ENCODE data around the gene LAMTOR4.
"Not testable (repeated sequence)": the region's sequence is repeated elsewhere in the genome, so short reads cannot be mapped to it uniquely, and the experiment has no call there.

The LAMTOR4 gene

DNA sequence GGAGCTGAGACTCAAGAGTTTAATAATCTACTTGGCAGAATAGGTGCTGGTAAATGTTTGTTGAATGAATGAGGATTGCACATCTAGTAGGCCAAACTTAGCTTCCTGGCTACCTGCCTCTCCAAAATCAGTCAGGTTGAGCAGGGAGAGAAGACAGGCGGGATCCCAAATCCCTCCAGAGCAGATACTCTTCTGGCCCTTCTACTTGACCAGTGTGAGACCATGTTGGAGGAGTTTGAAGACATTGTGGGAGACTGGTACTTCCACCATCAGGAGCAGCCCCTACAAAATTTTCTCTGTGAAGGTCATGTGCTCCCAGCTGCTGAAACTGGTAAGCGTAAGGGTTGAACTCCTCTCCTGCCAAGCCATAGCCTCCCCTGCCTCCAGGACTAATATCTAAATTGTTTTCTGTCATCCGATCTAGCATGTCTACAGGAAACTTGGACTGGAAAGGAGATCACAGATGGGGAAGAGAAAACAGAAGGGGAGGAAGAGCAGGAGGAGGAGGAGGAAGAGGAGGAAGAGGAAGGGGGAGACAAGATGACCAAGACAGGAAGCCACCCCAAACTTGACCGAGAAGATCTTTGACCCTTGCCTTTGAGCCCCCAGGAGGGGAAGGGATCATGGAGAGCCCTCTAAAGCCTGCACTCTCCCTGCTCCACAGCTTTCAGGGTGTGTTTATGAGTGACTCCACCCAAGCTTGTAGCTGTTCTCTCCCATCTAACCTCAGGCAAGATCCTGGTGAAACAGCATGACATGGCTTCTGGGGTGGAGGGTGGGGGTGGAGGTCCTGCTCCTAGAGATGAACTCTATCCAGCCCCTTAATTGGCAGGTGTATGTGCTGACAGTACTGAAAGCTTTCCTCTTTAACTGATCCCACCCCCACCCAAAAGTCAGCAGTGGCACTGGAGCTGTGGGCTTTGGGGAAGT is 24.2 kb upstream of the LAMTOR4 start:
- DNase-seq, result no peak

GRCh38 chr7:100126239-100126930 is 22.3 kb upstream of the LAMTOR4 start:
- DNase-seq, result no peak

- peak; percentile 93 to 94 for DNase-seq
These were observed 21.5 kb upstream of the LAMTOR4 start, which contains the start of gene MBLAC1 for GRCh38 chr7:100126931-100127865. TSS of gene MBLAC1 (plus strand) at chr7:100126967. CDS start at chr7:100127396, 429 bp downstream.

DNA sequence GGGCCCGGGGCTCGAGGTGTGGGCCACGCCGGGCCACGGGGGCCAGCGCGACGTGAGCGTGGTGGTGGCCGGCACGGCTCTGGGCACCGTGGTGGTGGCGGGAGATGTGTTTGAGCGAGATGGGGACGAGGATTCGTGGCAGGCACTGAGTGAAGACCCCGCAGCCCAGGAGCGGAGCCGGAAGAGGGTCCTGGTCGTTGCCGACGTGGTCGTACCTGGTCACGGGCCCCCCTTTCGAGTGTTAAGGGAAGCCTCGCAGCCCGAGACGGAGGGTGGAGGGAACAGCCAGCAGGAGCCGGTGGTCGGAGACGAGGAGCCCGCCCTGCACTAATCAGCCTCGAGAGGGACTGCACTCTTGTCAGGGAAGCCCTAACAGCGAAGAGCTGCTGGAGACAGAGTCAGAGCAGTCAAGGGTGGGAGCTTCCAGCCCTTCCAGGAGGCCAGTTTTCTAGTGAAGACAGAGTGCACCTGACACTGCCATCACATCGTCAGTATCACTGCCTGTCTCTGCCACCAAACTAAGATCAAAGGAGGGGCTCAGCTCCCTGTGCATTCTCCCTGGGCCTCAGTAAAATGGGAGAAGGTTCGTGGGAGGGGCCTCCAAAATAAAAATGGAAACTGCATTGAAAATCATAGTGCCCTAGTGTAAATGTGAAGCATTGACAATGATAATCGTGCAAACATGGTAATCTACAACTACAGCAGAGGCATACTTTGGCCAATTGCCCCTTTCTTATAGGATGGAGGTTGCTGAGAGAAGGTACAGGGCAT is 20.7 kb upstream of the LAMTOR4 start:
- DNase-seq, result no peak

DNA sequence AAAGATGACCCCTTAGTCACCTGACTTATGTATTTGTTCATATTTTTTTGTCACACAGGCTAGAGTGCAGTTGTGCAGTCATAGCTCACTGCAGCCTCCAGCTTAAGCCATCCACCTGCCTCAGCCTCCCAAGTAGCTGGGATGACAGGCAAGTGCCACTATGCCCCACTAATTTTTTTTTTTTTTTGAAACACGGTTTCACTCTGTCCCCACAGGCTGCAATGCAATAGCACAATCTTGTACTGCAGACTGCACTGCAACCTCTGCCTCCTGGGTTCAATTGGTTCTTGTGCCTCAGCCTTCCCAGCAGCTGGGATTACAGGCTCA is 20.1 kb upstream of the LAMTOR4 start:
- DNase-seq, result no peak

GRCh38 chr7:100130220-100130607 is 18.5 kb upstream of the LAMTOR4 start:
- not testable (repeated sequence) for DNase-seq

DNA sequence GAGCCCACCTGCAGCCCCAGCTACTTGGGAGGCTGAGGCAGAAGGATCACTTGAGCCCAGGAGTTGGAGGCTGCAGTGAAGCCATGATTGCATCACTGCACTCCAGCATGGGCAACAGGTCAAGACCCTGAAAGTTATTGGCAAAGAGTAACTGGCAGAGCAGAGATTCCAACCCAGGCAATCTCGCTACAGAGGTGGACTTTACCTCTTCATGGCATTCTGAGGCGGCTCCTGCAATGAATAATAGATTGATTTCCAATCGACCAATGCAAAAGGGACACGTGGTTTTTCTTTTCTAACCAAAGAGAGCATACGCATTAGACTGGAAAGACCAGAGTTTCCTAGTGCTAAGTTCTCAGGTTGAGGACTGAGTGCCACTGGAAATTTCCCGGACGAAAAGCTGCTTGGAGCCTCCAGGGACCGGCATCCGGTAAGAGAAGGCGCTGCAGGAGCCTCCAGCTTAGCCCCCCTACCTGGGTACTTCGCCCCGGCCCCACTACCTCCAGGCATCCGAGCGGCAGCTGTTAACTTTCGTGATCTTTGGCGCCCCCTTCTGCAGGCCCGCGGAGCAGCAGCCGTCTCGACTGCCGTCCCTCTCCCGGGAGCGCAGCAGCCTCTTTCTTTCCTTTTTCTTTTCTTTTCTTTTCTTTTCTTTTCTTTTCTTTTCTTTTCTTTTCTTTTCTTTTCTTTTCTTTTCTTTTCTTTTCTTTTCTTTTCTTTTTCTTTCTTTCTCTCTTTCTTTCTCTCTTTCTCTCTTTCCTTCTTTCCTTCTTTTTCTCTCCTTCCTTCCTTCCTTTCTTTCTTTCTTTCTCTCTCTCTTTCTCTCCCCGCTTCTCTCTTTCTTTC is 17.9 kb upstream of the LAMTOR4 start:
- DNase-seq, result peak; percentile 53 to 58

GRCh38 chr7:100132126-100132525 is 16.6 kb upstream of the LAMTOR4 start:
- no peak for DNase-seq

GRCh38 chr7:100132697-100133151 is 16.0 kb upstream of the LAMTOR4 start:
- DNase-seq, result peak; percentile 16 to 41

DNA sequence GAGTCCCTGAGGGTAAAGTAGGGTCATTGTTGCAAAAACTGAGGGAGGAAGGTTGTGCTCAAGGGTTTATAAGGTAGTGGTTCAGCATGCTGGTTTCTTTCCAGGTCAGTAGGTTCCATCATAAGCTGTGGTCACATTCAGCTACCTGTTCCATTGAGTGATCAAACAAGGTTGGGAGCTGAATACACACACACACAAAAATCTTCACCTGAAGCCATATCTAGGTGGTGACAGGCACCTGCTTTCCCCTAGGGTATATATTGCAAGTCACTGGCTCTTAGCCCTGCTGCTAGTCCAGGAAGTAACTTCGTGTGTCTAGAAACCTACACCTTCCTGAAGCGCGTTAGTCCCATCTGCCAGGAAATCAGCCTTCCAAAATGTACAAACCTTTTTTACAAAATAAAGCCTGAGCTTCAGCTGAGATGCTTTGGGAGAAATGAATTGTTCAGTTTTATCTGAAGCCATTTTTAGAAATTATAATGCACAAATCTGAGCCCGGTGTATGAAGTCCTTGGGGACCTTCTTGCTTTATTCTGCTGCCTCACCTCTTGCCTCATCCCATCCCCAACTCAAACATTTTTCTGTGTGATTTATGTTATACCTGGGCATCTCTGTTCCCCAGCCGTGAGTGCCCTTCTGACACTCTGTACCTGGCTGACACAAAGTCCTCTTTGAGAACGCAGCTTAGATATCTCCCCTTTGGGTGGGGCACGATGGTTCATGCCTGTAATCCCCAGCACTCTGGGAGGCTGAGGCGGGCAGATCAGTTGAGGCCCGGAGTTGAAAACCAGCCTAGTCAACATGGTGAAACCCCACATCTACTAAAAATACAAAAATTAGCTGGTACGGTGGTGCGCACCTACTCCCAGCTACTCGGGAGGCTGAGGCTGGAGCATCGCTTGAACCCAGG is 10.6 kb upstream of the LAMTOR4 start:
- no peak for DNase-seq

DNA sequence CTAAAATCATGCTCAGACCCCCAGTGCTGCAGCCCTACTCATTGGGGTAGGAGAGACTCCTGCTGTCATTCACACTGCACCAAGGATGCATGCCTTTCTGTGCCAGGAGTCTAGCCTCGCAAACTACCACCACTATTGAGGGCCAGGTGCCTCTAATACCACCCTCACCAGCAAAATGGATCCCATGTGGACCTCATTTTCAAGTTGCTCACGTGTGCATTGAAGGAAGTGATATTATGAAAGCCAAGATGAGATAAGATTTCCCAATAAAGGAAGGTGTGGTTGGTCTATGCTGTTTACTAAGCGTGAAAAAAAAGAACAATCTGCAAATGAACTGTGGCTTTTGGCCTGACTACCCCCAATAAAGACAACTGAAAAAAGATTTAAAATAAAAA is 7.2 kb upstream of the LAMTOR4 start:
- no peak for DNase-seq

GRCh38 chr7:100142461-100142860 is 6.3 kb upstream of the LAMTOR4 start:
- no peak for DNase-seq

DNA sequence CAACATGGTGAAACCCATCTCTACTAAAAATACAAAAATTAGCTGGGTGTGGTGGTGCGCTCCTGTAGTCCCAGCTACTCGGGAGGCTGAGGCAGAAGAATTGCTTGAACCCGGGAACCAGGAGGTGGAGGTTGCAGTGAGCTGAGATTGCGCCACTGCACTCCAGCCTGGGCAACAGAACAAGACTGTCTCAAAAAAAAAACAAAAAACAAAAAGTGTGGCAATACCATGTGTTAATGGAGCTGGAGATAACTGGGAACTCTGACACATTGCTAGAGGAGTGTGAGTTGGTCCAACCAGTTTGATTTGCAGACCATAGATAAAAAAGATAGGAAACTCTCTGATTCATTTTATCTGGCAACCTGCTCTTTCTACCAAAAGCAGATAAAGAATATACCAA is 2.4 kb upstream of the LAMTOR4 start:
- DNase-seq, result not testable (repeated sequence)

GRCh38 chr7:100147278-100147677 is 1.4 kb upstream of the LAMTOR4 start:
- DNase-seq, result no peak

DNA sequence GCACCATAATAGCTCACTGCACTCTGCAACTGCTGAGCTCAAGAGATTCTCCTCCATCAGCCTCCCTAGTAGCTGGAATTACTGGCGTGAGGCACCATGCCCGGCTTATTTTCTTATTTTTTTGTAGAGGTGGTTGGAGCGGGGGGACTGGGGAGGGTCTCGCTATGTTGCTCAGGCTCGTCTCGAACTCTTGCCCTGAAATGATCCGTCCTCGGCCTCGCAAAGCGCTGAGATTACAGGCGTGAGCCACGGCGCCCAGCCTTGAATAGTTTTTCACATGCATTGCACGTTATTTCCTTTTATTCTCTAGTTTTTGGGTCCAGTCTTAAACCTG is 526 bp upstream of the LAMTOR4 start:
- DNase-seq, result no peak

DNA sequence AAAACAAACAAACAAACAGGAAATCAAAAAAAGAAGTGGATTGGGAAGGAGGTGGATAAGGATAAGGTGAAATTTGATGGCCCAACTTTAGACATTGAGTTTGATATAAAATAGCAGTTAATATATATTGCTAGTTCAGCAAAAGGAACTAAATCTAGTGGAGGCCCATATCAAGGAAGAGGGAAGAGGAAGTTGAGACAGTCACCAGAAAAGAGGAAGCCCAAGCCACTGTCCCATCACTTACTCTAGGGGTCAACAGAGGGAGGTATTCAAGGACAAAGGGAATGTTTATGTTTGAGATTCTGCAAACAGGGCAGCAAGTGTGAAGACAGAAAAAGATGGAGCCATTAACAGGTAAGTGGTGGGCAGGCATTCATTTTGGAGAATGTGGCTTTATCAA is 3.7 kb downstream of the LAMTOR4 start:
- no peak for DNase-seq

GRCh38 chr7:100152937-100153666 is 4.4 kb downstream of the LAMTOR4 start:
- DNase-seq, result no peak

GRCh38 chr7:100153708-100154535 is 5.2 kb downstream of the LAMTOR4 start:
- DNase-seq, result no peak
